Measurements from ENCODE around the gene ZBTB43. TPM values are rescaled to one million over a fixed set of nuclear protein-coding genes. Genes with fewer than 3 reads are reported as not detected.

Gene ZBTB43
- polyA plus RNA-seq, 1 donor from 2014 or later, result 12.3 TPM

- H3K4me2 ChIP-seq (ENCODE audit: low read length), result no peak overlapping the region
- H3K9ac ChIP-seq (ENCODE audit: low read length), result no peak overlapping the region
- no peak overlapping the region for H2AFZ ChIP-seq (ENCODE audit: low read depth, low read length)
- no peaks in the 10 kb centered on the region for H3K27me3 ChIP-seq (ENCODE audit: insufficient read depth, low read depth, low read length)
- H3K4me3 ChIP-seq (ENCODE audit: low read length), result no peak overlapping the region
- H4K20me1 ChIP-seq (ENCODE audit: insufficient read depth), result no peaks in the 10 kb centered on the region
- TF ChIP-seq EP300 (conservative IDR thresholded peaks at IDR 0.05; ENCODE audit: poor library complexity, severe bottlenecking), result no peak
- TF ChIP-seq SMC3 (conservative IDR thresholded peaks at IDR 0.05; ENCODE audit: poor library complexity), result no peak
- no peak for TF ChIP-seq POLR2AphosphoS5 (IDR thresholded peaks at IDR 0.05)
- TF ChIP-seq MXI1 (conservative IDR thresholded peaks at IDR 0.05; ENCODE audit: poor library complexity, severe bottlenecking), result no peak
- TF ChIP-seq REST (IDR thresholded peaks at IDR 0.05; ENCODE audit: borderline replicate concordance), result no peak
- TF ChIP-seq EZH2 (IDR thresholded peaks at IDR 0.05; ENCODE audit: borderline replicate concordance, insufficient read depth, low read length, poor library complexity, severe bottlenecking), result no peak
- TF ChIP-seq RAD21 (conservative IDR thresholded peaks at IDR 0.05), result no peak
- TF ChIP-seq CTCF (IDR thresholded peaks at IDR 0.05; ENCODE audit: poor library complexity, severe bottlenecking), result no peak
- TF ChIP-seq TAF1 (IDR thresholded peaks at IDR 0.05; ENCODE audit: low read depth), result no peak
- no peaks in the 10 kb centered on the region for H3K9me3 ChIP-seq (ENCODE audit: low read length)
- H3K27ac ChIP-seq (ENCODE audit: low read length), result no peak overlapping the region
- no peaks in the 10 kb centered on the region for H3K79me2 ChIP-seq (replicated peaks; ENCODE audit: insufficient read depth, low read length)
- no peaks in the 10 kb centered on the region for H3F3A ChIP-seq (ENCODE audit: insufficient read depth, low read length, poor library complexity, severe bottlenecking)
- no peaks in the 10 kb centered on the region for H3K9me2 ChIP-seq (ENCODE audit: insufficient read depth, low read length)
- H3K36me3 ChIP-seq (ENCODE audit: insufficient read depth, low read length), result no peaks in the 10 kb centered on the region
These were observed 80.3 kb downstream of the ZBTB43 start for GRCh38 chr9:126885131-126885641.

- no peaks in the 10 kb centered on the region for H3K36me3 ChIP-seq (ENCODE audit: insufficient read depth, low read length)
- no peaks in the 10 kb centered on the region for H3K9me2 ChIP-seq (ENCODE audit: insufficient read depth, low read length)
- H2AFZ ChIP-seq (ENCODE audit: low read depth, low read length), result no peak overlapping the region
- H3K79me2 ChIP-seq (replicated peaks; ENCODE audit: insufficient read depth, low read length), result no peaks in the 10 kb centered on the region
- no peak for TF ChIP-seq SMC3 (conservative IDR thresholded peaks at IDR 0.05; ENCODE audit: poor library complexity)
- TF ChIP-seq EZH2 (IDR thresholded peaks at IDR 0.05; ENCODE audit: borderline replicate concordance, insufficient read depth, low read length, poor library complexity, severe bottlenecking), result no peak
- TF ChIP-seq EP300 (conservative IDR thresholded peaks at IDR 0.05; ENCODE audit: poor library complexity, severe bottlenecking), result no peak
- TF ChIP-seq RAD21 (conservative IDR thresholded peaks at IDR 0.05), result no peak
- TF ChIP-seq CTCF (IDR thresholded peaks at IDR 0.05; ENCODE audit: poor library complexity, severe bottlenecking), result no peak
- no peak for TF ChIP-seq POLR2AphosphoS5 (IDR thresholded peaks at IDR 0.05)
- no peak for TF ChIP-seq MXI1 (conservative IDR thresholded peaks at IDR 0.05; ENCODE audit: poor library complexity, severe bottlenecking)
- no peak for TF ChIP-seq REST (IDR thresholded peaks at IDR 0.05; ENCODE audit: borderline replicate concordance)
- TF ChIP-seq TAF1 (IDR thresholded peaks at IDR 0.05; ENCODE audit: low read depth), result no peak
- H3K9me3 ChIP-seq (ENCODE audit: low read length), result no peaks in the 10 kb centered on the region
- no peaks in the 10 kb centered on the region for H4K20me1 ChIP-seq (ENCODE audit: insufficient read depth)
- no peak overlapping the region for H3K4me3 ChIP-seq (ENCODE audit: low read length)
- no peak overlapping the region for H3K4me2 ChIP-seq (ENCODE audit: low read length)
- no peak overlapping the region for H3K9ac ChIP-seq (ENCODE audit: low read length)
- no peak overlapping the region for H3K27ac ChIP-seq (ENCODE audit: low read length)
- no peaks in the 10 kb centered on the region for H3K27me3 ChIP-seq (ENCODE audit: insufficient read depth, low read depth, low read length)
- no peaks in the 10 kb centered on the region for H3F3A ChIP-seq (ENCODE audit: insufficient read depth, low read length, poor library complexity, severe bottlenecking)
These were observed 81.4 kb downstream of the ZBTB43 start for GRCh38 chr9:126886034-126886822.

Data from neural cell (in vitro differentiated cells).